Midbrain (tissue), 1 donor: Measurements from ENCODE around the gene DCHS1.
A peak's percentile ranks its signal among the peaks of the same experiment; 100 is the strongest.

Source experiments
- DNase-seq: peaks from one replicate; lab custom pipeline; 2025; lab: John Stamatoyannopoulos, UW

Gene DCHS1

GRCh38 chr11:6626971-6627761 lies 28.4 kb downstream of the DCHS1 start:
- peak; percentile 29 for DNase-seq

- no peak for DNase-seq
These were observed 29.7 kb downstream of the DCHS1 start for GRCh38 chr11:6625832-6626420.

- DNase-seq, result no peak
These were observed 30.3 kb downstream of the DCHS1 start for GRCh38 chr11:6625156-6625831.

- no peak for DNase-seq
These were observed 31.9 kb downstream of the DCHS1 start for GRCh38 chr11:6623391-6624363.

GRCh38 chr11:6622261-6623171 lies 33.1 kb downstream of the DCHS1 start:
- DNase-seq, result no peak

GRCh38 chr11:6621711-6622211 lies 33.8 kb downstream of the DCHS1 start:
- no peak for DNase-seq

- DNase-seq, result no peak
These were observed 35.0 kb downstream of the DCHS1 start for GRCh38 chr11:6620636-6621035.

GRCh38 chr11:6619004-6619745 lies 36.4 kb downstream of the DCHS1 start, which contains the start of gene TPP1:
Gene TPP1 (minus strand): TSS chr11:6619422. CDS start chr11:6619400, 22 bp downstream.
- DNase-seq, result peak; percentile 96

- peak; percentile 66 for DNase-seq
These were observed 37.2 kb downstream of the DCHS1 start for GRCh38 chr11:6618117-6619003.

GRCh38 chr11:6617315-6617781 lies 38.3 kb downstream of the DCHS1 start:
- DNase-seq, result no peak

GRCh38 chr11:6616596-6617250 lies 38.9 kb downstream of the DCHS1 start:
- no peak for DNase-seq

- no peak for DNase-seq
These were observed 39.6 kb downstream of the DCHS1 start for GRCh38 chr11:6615882-6616585.

GRCh38 chr11:6615046-6615445 lies 40.6 kb downstream of the DCHS1 start:
- no peak for DNase-seq

GRCh38 chr11:6614446-6614845 lies 41.2 kb downstream of the DCHS1 start:
- no peak for DNase-seq

GRCh38 chr11:6613496-6613895 lies 42.1 kb downstream of the DCHS1 start:
- no peak for DNase-seq

GRCh38 chr11:6612213-6613041 lies 43.2 kb downstream of the DCHS1 start, which contains the start of gene TAF10:
Gene TAF10 (minus strand): TSS chr11:6612216. CDS start chr11:6612189, 27 bp downstream.
- DNase-seq, result peak; percentile 96

- no peak for DNase-seq
These were observed 43.7 kb downstream of the DCHS1 start for GRCh38 chr11:6611963-6612212.
